H1 (cell line): ENCODE measurements around the gene MEMO1. TPM values are rescaled to one million over a fixed set of nuclear protein-coding genes. Genes with fewer than 3 reads are reported as not detected.
"Not testable (repeated sequence)": the region's sequence is repeated elsewhere in the genome, so short reads cannot be mapped to it uniquely, and the experiment has no call there.

Source experiments
- CTCF ChIA-PET: fragments of 300-600 bp; sonication (Branson Sonifier 250); formaldehyde crosslinking; loops from one replicate; lab custom pipeline; 2021; ENCODE audit not compliant: partially characterized antibody; lab: Charles Lee
- POLR2A ChIA-PET: fragments of 300-600 bp; sonication (Branson Sonifier 250); formaldehyde crosslinking; loops from one replicate; lab custom pipeline; 2021; ENCODE audit warnings: inconsistent platforms; ENCODE audit not compliant: partially characterized antibody; lab: Charles Lee
- DNase-seq, 2 experiments: peaks; one replicate each; pipeline versions ENCODE4 v3.0.0 to v3.0.0-alpha.2; 2010 to 2022; ENCODE audit warnings: low spot score in 2 of 2, low read depth in 1 of 2, mixed read lengths in 1 of 2
- FAIRE-seq: peaks from 2 replicates; lab custom pipeline; 2011; peaks lifted over from hg19 to GRCh38; lab: Jason Lieb, UNC
- H2AFZ ChIP-seq: 2 replicates; pipeline ENCODE4 v1.8.1; 2012; ENCODE audit warnings: low read length, inconsistent platforms
- H2AK5ac ChIP-seq: 2 replicates; pipeline ENCODE4 v1.6.1; 2013; ENCODE audit warnings: low read depth, low read length
- H2BK120ac ChIP-seq: replicated peaks from 2 replicates; pipeline ENCODE3; 2013; ENCODE audit warnings: low read depth, low read length, inconsistent platforms
- H2BK12ac ChIP-seq: 2 replicates; pipeline ENCODE4 v1.6.1; 2013; ENCODE audit warnings: low read depth, low read length
- H2BK15ac ChIP-seq: 2 replicates; pipeline ENCODE4 v1.6.1; 2013; ENCODE audit warnings: low read length
- H2BK20ac ChIP-seq: 2 replicates; pipeline ENCODE4 v1.6.1; 2013; ENCODE audit warnings: low read length
- H2BK5ac ChIP-seq: 2 replicates; pipeline ENCODE4 v1.6.1; 2013; ENCODE audit warnings: low read depth, low read length
- H3K14ac ChIP-seq: 2 replicates; pipeline ENCODE4 v1.6.1; 2013; ENCODE audit warnings: inconsistent platforms; ENCODE audit not compliant: insufficient read length
- H3K18ac ChIP-seq: 2 replicates; pipeline ENCODE4 v1.6.1; 2013; ENCODE audit warnings: low read length; ENCODE audit errors: extremely low read depth
- H3K23ac ChIP-seq: 2 replicates; pipeline ENCODE4 v1.6.1; 2013; ENCODE audit warnings: inconsistent platforms; ENCODE audit not compliant: insufficient read length
- H3K23me2 ChIP-seq: 2 replicates; pipeline ENCODE4 v1.6.1; 2013; ENCODE audit warnings: low read depth, low read length
- H3K27ac ChIP-seq: 2 replicates; pipeline ENCODE4 v1.6.1; 2011; ENCODE audit warnings: low read depth, low read length, inconsistent platforms
- H3K27me3 ChIP-seq, 4 experiments: replicated peaks in 1 of 4; 1 replicate in 1 of 4; 2 replicates in 3 of 4; pipeline versions ENCODE4 v1.6.1 to v1.8.1; 2011 to 2013; ENCODE audit warnings: low read length in 3 of 4, mild to moderate bottlenecking in 3 of 4, inconsistent platforms in 2 of 4, mixed read lengths in 2 of 4, moderate library complexity in 1 of 4; ENCODE audit not compliant: control insufficient read depth in 3 of 4, insufficient read depth in 3 of 4; ENCODE audit errors: extremely low read depth in 1 of 4
- H3K36me3 ChIP-seq, 4 experiments: 2 replicates each; pipeline versions ENCODE4 v1.6.1 to v1.8.1; 2011 to 2013; ENCODE audit warnings: mild to moderate bottlenecking in 4 of 4, low read length in 3 of 4, moderate library complexity in 2 of 4, control low read depth in 1 of 4, inconsistent platforms in 1 of 4; ENCODE audit not compliant: insufficient read depth in 4 of 4, control insufficient read depth in 2 of 4
- H3K4ac ChIP-seq: replicated peaks from 2 replicates; pipeline ENCODE3; 2013; ENCODE audit warnings: low read length, low read depth, mixed read lengths, inconsistent platforms; ENCODE audit not compliant: insufficient read length
- H3K4me1 ChIP-seq, 4 experiments: replicated peaks in 1 of 4; 1 replicate in 1 of 4; 2 replicates in 3 of 4; pipeline versions ENCODE4 v1.6.1 to v1.8.1; 2011 to 2013; ENCODE audit warnings: low read length in 3 of 4, inconsistent platforms in 2 of 4, mixed read lengths in 1 of 4; ENCODE audit not compliant: insufficient read depth in 4 of 4, control insufficient read depth in 3 of 4
- H3K4me2 ChIP-seq, 2 experiments: 2 replicates each; pipeline versions ENCODE4 v1.6.1 to v1.8.1; 2011 to 2013; ENCODE audit warnings: low read depth in 2 of 2, low read length in 2 of 2, control low read depth in 1 of 2, inconsistent platforms in 1 of 2, mild to moderate bottlenecking in 1 of 2; ENCODE audit not compliant: insufficient read depth in 1 of 2
- H3K4me3 ChIP-seq, 4 experiments: fragments of 200-600, 300-600 bp in 1 of 4; sonication (generic), shearing (Covaris generic), sonication (Bioruptor Twin) in 1 of 4; 2 replicates each; pipeline versions ENCODE4 v1.5.1 to v1.8.1; 2011 to 2016; ENCODE audit warnings: low read length in 4 of 4, low read depth in 3 of 4, control low read depth in 2 of 4, inconsistent platforms in 2 of 4, mild to moderate bottlenecking in 2 of 4, mixed read lengths in 1 of 4, moderate library complexity in 1 of 4; ENCODE audit not compliant: insufficient read depth in 2 of 4; ENCODE audit errors: extremely low read depth in 1 of 4
- H3K56ac ChIP-seq: replicated peaks from 2 replicates; pipeline ENCODE3; 2013; ENCODE audit warnings: low read depth, mild to moderate bottlenecking, mixed read lengths, low read length, inconsistent platforms; ENCODE audit not compliant: insufficient read length
- H3K79me1 ChIP-seq: 2 replicates; pipeline ENCODE4 v1.6.1; 2013; ENCODE audit warnings: low read depth, low read length, control low read depth
- H3K79me2 ChIP-seq, 2 experiments: 2 replicates each; pipeline versions ENCODE4 v1.6.1 to v1.8.1; 2012 to 2013; ENCODE audit warnings: low read length in 2 of 2, mild to moderate bottlenecking in 2 of 2, inconsistent platforms in 1 of 2; ENCODE audit not compliant: insufficient read depth in 2 of 2, control insufficient read depth in 1 of 2
- H3K9ac ChIP-seq, 4 experiments: replicated peaks in 1 of 4; 1 replicate in 1 of 4; 2 replicates in 3 of 4; pipeline versions ENCODE4 v1.6.1 to v1.8.1; 2011 to 2013; ENCODE audit warnings: low read depth in 3 of 4, low read length in 3 of 4, control low read depth in 2 of 4, mild to moderate bottlenecking in 2 of 4, moderate library complexity in 2 of 4, inconsistent platforms in 1 of 4; ENCODE audit errors: extremely low read depth in 1 of 4
- H3K9me3 ChIP-seq, 2 experiments: 2 replicates each; pipeline versions ENCODE4 v1.6.1 to v1.8.1; 2012 to 2013; ENCODE audit warnings: mild to moderate bottlenecking in 2 of 2, moderate library complexity in 2 of 2, control low read depth in 1 of 2, inconsistent platforms in 1 of 2, low read depth in 1 of 2, low read length in 1 of 2, mixed read lengths in 1 of 2; ENCODE audit not compliant: insufficient read depth in 2 of 2
- H4K20me1 ChIP-seq, 2 experiments: replicated peaks in 1 of 2; 2 replicates each; pipeline versions ENCODE3 to v1.8.1; 2011 to 2013; ENCODE audit warnings: inconsistent platforms in 2 of 2, low read length in 2 of 2, mild to moderate bottlenecking in 1 of 2; ENCODE audit not compliant: insufficient read depth in 2 of 2, control insufficient read depth in 1 of 2
- H4K5ac ChIP-seq: 2 replicates; pipeline ENCODE4 v1.6.1; 2013; ENCODE audit warnings: low read length, low read depth, mixed read lengths, inconsistent platforms; ENCODE audit not compliant: insufficient read length
- H4K8ac ChIP-seq: 2 replicates; pipeline ENCODE4 v1.8.0; 2013; ENCODE audit warnings: mild to moderate bottlenecking, moderate library complexity, low read length, inconsistent platforms; ENCODE audit not compliant: insufficient read depth; ENCODE audit errors: extremely low read depth
- H4K91ac ChIP-seq: replicated peaks from 2 replicates; pipeline ENCODE3; 2013; ENCODE audit warnings: low read length, mixed read lengths, inconsistent platforms; ENCODE audit not compliant: insufficient read length
- WGBS, 2 experiments: shearing (Covaris generic) in 1 of 2; methylation state at CpG; one replicate each; pipeline versions ENCODE4 v1.1.6 to v1.1.7; 2013 to 2015; ENCODE audit warnings: low lambda C conversion rate in 2 of 2, mixed read lengths in 2 of 2, inconsistent platforms in 1 of 2, low coverage in 1 of 2, missing lambda C conversion rate in 1 of 2; ENCODE audit not compliant: insufficient replicate concordance in 2 of 2, insufficient coverage in 1 of 2, insufficient read length in 1 of 2; ENCODE audit errors: extremely low coverage in 1 of 2, missing lambda C conversion rate in 1 of 2; 5-methylcytosine and 5-hydroxymethylcytosine counted together
- polyA plus RNA-seq, 7 experiments: library from polyadenylated mRNA; depleted of rRNA in 3 of 7; stranded (reverse) in 5 of 7; unstranded in 2 of 7; fragments of >200 nt in 5 of 7; fragments of 200-250 nt in 2 of 7; gene quantifications; 1 replicate in 5 of 7; 2 replicates in 1 of 7; 4 replicates in 1 of 7; pipeline versions ENCODE4 v1.2.1 to v1.2.3, GENCODE V29; 2011 to 2013; ENCODE audit warnings: missing spikeins in 2 of 7, mixed read lengths in 2 of 7
- total RNA-seq: library from RNA; stranded (reverse); fragmentation: NEBNext Ultra II Directional; extraction: Animal tissue kit (Norgen Biotek cat#: 25700); gene quantifications from 2 replicates; pipeline ENCODE4 v1.2.1, GENCODE V29; 2021

The MEMO1 gene
- total and polyA plus RNA-seq, 2 of the 8 experiments (the other 6 are each of a cell fraction or from before 2014, with no cell fraction given) = 26.9 to 54.7 TPM

- H2BK15ac ChIP-seq, H3K4me1 ChIP-seq, H2BK20ac ChIP-seq, H4K91ac ChIP-seq, H4K20me1 ChIP-seq, H3K18ac ChIP-seq, H2BK120ac ChIP-seq, H3K9me3 ChIP-seq, H3K27ac ChIP-seq, H4K8ac ChIP-seq, DNase-seq, POLR2A ChIA-PET, H3K79me2 ChIP-seq, H3K27me3 ChIP-seq, FAIRE-seq, H2BK5ac ChIP-seq, H3K36me3 ChIP-seq, H3K56ac ChIP-seq, H3K9ac ChIP-seq, H2BK12ac ChIP-seq, H3K23ac ChIP-seq, H3K23me2 ChIP-seq, CTCF ChIA-PET, H3K4me2 ChIP-seq, H3K79me1 ChIP-seq, H2AFZ ChIP-seq, H3K4ac ChIP-seq, H3K4me3 ChIP-seq, H2AK5ac ChIP-seq, H3K14ac ChIP-seq, H4K5ac ChIP-seq: not testable (repeated sequence)
- 100% methylated on average over 4 of the region's 5 CpGs; no CpG with 5 or more reads in 1 of the 2 experiments for WGBS, 2 experiments
These were observed 168.7 kb downstream of the MEMO1 start for GRCh38 chr2:31842150-31842549.
